ENCODE data around the gene CMTM8.

CMTM8 gene

DNA sequence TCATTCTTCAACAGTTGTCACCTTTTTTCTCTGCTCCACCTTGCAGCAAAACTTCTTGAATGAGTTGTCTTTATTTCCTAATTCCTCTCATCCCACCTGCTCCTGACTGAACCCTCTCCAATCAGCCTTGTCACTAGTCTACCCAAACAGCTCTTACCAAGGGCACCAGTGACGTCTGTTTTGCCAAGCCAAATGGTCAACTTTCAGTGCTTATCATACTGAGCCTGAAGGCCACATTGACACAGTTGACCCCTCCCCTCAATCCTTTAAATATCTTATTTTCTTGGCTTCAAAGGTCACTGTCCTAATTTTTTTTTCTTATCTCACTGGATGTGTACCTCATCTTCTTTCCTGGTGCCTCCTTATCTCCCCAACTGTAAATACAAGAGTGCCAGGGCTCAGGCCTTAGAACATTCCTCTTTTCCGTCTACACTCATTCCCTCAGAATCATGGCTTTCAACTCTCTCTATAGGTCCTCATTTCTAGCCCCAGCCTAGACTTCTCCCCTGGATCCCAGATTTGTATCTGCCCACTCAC is 43.2 kb downstream of the CMTM8 start:
- DNase-seq: peak; percentile 31

DNA sequence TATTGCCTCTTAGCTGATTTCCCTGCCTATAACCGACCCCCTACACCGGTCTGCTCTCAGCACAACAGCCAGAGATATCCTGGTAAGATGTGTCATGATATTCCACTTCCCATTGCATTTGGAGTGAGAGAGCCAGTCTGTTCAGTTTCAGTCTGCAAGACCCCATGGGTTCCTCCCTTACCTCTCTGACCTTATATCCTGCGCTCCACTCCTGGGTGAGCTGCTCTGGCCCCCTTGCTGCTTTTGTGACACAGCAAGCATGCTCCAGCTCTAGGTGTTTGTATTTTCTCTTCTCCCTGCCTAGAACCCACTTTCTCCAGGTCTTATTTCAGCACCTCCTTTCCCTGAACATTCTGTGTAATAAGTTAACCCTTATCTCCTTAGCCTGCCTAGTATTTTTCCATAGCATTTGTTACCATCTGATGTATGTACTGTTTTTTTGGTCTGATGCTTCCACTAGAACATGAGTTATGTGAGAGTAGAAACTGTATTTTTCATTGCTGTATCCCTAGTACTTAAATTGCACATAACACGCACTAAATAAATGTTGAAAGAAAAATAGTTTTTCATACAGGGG is 44.2 kb downstream of the CMTM8 start:
- peak; percentile 23 for DNase-seq

DNA sequence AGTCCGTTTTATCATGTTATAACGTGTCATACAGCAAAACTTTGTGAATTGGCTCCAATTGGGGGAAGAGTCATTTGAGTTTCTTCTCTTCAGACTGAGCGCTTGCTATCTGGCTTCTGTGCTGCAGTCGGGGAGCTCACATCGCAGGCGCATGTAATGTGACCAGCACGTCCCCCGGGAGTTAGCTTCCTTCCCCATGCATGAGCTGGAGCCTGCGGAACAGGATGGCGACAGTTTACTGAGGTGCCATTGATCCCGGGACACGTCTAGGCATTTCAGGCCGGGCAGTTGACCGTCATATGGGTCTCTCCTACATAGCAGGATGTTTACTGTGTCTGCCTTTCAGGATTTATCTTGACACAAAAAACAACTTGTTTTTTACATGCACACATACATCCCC is 44.8 kb downstream of the CMTM8 start:
- DNase-seq: no peak

DNA sequence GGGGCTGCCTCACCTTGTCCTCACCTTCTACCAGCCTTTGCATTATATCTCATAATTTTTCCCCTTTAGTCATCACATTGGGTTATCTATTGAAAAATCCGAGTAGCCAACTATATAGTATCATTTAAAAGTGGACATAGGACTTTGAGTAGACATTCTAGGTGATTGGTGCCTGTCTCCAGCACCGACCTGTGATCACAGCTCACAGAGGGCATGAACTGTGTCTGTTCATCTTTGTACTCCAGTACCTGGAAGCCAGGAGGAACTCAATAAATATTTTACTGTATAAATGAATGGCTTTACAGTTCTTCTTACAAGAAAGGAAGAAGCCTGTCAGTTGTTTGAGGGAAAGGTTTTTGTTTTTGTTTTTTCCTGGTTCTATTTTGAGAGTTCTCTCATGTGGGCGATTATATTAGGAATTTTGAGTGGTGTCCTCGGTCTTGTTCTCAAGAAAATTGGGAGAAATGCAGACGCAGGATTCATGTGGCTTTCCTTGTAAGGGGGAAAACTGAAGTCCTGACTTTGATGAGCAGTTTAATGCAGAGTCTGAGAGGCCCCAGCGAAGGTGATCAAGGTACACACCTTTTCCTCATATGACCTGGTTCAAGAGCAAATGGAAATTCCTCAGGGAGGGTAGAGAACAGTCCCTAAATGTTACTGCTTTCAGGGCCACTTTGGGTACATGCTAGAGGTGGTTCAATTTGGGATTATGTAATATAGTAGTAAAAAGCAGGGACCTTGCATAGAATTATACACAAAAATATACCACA is 46.1 kb downstream of the CMTM8 start:
- no peak for DNase-seq

DNA sequence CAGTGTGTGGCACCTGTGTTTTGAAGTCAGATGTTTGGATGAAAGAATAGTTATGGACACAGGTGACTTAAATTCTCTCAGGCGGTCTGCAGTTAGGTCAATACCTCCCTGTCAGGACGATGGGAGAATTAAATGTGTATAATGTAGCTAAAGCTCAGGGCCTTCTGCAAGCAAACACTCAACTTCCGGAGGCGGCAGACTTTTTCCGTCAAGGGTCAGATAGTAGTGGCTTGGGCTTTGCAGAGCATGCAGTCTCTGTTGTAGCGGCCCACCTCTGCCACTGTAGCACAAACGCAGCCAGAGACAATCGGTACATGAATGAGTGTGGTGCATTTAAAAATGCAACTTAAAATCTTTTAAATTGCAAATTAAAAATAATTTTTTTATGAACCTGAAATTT is 47.4 kb downstream of the CMTM8 start:
- DNase-seq: peak; percentile 31

DNA sequence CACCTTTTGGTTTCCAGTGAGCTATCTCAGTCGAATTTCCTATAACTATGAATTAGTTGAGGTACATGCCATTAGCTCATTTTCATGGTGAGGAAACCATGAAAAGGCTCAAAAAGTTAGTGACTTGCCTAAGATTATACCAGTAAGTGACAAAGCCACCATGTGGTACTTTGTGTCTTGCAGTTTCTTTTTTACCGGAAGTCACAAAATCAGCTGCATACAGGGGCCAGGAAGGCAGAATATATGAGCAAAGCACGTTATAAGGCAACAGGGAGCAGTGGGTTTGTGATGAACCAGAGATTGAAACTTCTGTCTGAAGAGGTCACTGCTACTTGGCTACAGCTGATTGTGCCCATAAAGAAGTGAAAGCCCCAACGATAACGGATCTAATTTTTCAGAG is 50.3 kb downstream of the CMTM8 start:
- peak; percentile 21 for DNase-seq

DNA sequence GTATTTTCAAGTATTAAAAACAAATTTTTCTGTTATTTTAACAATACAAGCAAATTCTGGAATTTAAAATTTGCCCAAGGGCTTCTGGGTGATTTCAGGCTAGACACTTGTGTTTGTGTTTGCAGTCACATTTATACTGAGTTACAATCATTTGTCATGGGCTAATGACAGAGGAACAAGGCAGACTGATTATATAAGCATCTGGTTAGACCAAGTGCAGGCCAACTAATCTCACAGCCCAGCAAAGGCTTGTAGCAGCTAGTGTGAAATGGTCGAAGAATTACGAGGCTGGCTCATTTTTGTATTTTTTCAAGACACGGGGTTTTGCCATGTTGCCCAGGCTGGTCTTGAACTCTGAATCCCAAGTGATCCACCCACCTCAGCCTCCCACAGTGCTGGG is 52.1 kb downstream of the CMTM8 start:
- no peak for DNase-seq

DNA sequence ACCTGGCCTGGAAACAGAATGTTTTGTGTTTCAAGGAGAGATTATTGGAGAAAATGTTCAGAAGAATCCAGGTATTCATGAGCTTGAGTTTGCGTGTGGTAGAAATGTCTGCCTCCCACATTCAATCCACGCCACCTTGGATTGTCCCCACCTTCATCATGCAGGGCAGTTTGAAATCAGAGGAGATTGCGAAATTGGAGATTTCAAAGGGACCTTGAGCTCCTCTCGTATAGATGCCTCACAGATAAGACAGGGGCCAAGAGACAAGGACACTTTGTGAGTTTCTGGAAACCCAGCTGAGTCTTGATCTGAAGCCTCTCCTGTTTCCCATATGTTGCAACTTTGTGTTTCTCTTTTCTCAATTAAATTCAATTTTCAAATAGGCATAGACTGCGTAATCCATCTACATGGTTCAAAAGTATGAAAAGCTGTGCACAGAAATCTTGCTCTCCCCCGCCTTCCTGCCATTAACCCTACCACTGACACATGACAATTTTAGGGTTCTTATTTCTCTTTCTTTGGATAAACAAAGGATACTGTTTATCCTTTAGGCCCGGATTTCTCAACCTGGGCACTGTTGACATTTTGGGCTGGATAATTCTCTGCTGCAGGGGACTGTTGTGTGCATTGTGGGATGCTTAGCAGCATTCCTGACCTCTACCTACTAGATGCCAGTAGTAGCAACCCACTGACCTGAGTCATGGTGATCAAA is 53.8 kb downstream of the CMTM8 start:
- peak; percentile 26 for DNase-seq

DNA sequence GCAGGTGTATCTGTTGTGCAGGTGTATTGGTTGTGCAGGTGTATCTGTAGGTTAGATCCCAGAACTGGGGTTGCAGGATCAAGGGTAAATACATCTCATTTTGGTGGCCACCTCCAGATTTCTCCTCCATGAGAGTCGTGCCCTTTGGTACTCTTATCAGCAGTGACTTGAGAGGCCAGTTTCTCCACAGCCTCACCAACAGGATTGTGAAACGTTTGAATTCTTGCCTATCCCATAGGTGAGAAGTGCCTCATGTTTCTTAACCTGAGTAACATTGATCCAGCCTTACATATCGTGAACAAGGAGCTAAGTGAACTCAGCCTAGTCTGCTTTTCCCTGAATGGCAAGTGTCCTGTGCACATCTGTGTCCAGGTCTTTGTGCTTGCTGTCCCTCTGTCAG is 55.4 kb downstream of the CMTM8 start:
- DNase-seq: no peak

DNA sequence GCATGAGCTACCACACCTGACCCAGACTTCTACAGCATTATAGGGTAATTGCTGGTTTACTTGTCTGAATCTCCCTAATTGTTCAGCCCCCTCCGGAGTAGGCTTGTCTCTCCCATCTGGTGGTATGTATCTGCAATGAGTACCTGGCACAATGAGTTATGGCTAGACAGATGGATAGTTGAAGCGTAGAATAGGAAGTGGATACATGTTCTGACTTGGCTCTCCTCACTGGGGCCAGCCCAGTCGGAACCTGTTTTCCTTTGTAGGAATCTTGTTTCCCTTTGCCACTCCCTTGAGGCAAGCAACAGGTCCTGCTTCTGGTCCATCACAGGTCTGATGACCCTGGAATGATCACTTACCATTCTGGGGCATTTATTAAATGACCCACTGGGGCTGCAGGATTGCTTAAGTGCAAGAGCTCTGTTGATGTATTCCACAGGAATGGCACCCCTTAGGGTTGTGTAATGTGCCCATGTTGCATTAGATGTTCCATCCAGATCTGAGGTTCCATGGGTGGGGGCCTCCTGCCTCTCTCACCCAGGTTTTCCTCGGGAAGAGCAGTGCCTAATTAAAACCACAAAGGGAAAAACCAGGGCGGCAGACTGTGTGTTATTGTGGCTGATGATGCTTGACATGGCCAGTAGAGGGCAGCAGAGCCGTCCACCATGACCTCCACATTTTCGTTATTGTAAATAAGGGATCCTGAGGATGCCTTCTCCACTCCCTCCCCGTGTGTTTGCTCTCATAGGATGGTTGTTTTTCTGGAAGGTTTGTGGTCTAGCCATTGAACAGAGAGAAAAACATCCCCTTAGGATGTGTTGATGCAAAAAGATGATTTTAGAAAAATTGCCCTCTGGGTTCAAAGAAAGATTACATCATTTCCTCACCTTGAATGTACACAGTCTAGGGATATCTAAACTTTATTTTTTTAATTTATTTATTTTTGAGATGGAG is 58.0 kb downstream of the CMTM8 start:
- DNase-seq: peak; percentile 83

DNA sequence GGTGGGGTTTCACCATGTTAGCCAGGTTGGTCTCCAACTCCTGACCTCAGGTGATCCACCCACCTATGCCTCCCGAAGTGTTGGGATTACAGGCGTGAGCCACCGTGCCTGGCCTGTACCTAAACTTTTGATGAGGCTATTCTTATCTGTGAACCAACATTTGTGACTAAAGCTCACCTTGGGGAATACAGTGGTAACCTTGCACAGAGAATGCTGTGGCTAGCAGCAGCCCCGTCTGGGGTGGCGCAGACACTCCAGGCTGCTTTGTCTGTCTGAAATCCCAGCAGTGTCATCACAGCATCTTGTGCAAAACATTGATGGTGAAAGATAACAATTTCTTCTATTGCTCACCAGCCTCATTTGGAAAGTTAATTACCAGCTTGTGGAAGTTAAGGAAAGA is 58.9 kb downstream of the CMTM8 start:
- no peak for DNase-seq

DNA sequence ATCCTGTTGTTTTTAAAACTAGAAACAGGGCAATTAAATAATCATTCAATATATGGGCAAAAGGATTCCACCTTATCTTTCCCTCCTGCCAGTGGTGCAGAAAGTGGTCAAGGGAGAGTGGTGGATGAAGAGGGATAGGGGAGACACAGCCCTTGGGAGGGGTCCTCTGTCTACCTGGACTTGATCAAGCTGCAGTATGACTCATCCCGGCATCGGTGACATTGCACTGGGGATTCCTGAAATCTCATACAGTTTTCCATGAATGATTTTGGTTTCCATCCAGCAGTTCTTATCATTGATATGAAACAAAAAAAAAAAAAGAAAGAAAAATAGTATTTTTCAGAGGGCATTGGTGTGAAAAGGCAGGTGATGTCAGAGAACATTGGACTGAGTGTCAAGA is 62.9 kb downstream of the CMTM8 start:
- no peak for DNase-seq

DNA sequence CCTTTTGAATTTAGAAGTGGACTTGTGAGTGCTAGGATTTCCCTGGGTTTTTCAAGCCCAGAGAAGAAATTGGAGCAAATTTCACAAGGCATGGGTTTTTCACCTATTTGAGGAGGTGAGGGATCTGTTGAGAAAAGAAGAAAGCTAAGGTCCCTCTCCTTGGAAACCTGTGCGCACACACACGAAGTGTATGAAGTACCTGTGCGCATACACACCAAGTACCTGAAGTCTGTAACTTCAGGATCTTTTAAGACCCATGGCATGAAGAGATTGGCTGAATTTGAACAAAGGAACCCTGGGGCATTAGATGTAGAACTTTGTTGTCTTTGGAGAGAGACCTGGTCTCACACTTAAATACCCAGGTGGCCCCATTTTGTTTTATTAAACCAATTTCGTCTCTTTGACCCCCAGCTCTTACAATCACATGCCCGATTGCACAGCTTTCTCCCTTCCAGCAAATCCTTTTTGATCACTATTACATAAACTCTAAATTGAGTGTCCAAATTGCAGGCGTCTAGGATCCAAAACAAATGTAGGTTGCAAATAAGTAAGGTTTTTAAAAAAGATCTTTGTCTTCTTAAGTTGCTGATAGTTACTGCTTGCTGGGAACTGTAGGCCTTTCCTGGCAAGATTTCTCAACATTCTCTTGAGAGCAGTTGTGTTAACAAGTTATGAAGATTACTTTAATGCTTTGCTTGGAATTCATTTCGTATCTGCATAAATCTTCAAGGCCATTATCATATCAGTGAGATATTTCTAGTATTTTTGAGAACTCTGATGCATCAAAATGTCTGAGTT is 64.3 kb downstream of the CMTM8 start:
- DNase-seq: no peak

DNA sequence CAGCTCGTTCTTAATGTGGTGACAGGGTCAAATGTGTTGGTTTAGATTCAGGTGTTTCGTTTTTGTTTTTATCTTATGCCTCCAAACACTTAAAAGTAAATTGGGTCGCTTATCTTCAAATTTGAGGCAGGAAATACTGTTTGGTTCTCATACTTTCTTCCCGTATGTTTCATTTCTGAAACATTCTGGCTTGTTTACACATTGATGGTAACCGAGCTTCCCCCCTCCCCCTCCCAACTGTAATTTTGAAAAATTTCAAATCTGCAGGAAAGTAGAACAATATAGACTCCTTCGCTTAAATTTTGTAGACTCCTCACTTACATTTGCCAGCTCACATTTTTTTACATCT is 64.9 kb downstream of the CMTM8 start:
- DNase-seq: no peak

DNA sequence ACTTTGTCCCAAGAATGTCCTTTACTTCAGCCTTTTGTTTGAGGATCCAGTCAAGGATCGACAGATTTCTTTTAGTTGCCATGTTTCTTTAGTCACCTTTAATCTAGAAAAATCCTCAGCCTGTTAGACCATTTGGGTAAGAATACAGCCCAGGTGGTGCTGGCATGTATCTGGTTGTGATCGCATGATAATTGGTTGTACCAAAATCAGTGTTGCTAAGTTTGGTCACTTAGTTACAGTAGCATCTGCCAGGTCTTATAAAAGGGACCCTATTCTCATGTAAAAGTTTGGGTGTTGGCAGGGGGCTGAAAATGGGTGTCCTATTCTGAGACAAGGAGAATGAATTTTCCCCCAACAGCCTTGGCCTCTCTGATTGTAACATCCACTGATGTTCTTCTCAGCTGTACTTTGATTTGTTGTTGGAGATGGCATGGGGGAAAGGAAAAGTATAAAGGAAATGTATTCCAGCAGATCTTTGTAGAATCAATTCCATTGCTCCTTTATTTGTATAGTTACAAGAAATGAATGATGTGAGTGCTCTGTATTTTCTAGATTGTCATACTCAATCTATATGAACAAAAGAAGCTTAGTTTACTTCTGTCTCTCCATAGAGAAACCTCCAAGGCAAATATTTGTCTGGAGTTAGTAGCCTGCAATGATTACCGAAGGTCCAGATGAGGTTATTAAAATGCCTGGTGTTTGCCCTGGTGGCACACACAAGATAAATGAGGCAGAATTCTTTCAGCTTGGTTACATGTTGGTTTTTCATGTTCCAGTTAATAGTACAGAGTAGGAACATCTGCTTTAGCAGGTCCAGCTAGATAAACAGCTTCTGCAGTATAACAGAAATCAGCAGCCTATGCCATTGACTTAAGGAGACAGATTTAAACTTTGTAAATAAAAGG is 65.7 kb downstream of the CMTM8 start:
- no peak for DNase-seq

DNA sequence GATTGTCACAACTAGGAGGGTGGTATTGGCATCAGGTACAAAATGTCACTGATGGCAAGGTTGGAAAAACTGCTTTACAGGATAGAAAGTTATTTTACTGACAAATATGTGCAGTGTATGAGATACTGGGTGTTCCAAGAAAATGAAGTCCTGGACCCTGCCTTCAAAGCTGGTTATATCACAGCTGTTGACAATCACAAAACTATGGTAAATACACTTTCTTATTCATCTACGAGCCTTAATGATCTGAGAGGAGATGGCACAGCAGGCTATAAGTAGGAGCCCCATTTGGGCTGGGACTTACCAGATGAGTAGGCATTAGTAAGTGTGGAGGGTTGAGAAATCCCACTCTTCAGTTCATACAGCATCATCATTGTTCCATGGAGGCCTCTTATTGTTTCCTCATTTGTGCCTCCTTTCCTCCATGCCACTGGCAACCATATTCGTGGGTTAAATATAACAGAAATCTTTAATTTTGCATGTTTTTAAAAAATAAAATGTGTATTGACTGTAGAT is 66.9 kb downstream of the CMTM8 start:
- no peak for DNase-seq

DNA sequence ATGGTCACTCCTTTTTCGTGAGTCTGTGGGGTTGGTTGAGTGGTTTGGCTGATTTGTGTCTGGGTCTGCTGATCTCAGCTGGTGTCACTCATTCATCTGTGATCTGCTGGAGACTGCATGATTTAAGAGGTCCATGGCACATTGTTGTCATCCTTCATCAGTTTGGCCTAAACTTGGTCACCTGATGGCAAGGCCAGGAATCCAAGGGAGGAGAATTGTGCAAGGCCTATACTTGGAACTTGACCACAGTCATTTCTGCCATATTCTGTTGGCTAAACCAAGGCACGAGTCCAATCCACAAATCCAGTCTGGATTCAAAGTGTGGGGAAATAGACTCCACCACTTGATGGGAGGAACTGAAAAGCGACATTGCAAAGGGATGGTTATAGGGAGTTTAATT is 67.6 kb downstream of the CMTM8 start:
- DNase-seq: no peak

DNA sequence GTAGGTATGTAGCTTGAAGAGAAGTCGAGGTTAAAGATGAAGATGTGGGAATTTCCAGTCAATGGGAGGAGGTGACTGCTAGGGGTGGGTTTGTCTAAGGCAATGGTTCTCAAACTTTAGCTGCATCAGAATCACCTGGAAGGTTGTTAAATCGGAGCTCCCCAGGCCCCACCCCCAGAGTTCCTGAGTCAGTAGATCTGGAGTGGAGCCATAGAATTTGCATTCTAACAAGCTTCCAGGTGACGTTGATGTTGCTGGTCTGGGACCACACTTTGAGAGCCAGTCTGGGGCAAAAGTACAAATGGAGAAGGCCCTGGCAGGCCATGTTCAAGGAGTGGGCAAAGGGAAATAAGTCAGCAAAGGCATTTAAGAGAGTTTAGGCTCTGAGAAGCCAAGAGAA is 69.1 kb downstream of the CMTM8 start:
- no peak for DNase-seq

DNA sequence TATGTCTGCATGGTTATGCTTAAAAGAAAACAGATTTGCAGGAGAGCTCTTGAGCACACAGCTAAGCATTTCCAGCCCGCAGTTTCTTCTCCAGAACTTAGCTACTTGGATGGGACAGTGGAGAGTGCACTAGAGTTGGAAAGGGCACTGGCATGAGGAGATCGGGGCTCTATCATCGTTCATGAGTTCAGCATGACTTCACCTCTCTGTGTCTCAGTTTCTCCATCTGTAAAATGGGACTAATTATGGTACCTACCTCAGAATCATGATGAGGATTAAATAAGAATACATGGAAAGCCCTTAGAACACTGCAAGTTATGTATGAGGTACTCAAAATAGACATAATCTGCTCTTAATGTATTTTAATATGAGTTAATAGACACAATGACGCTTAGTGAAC is 69.9 kb downstream of the CMTM8 start:
- no peak for DNase-seq

DNA sequence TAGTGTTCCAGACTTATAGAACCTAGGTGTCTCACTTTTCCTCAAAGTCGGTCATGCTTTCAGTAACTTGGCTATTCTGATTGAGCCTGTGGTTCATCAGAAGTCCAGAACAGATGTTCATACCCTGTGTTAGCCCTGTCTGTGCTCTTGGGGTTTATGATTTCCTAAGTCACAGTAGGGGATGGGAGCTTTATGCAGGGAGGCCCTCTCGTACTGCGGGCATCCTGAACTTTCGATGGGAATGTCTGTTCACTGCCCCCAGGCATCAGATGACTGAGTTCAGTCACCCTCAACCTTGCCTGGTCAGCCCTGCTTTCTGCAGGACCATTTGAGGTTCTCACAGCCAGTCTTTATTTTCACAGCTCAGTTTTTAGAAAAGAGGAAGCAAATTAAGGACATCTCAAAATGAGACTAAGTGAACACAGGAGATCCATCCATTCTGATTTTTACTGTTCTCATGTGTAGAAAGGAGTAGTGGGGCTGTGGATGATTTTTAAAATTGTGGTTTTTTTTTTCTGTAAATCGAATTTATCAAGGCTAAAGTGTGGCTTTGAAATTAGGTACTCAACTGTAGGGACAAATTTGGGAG is 71.3 kb downstream of the CMTM8 start:
- DNase-seq: no peak

Measured in hematopoietic multipotent progenitor cell treated with erythropoietin and hydrocortisone succinate and interleukin-3 and kit ligand, for 6 days (in vitro differentiated cells).